Stomach (tissue), 4 donors: ENCODE results near the gene DUSP6.

Experiments used
- EP300 ChIP-seq: sonication (generic); formaldehyde crosslinking; IDR thresholded peaks from one replicate; pipeline ENCODE4 v1.6.1; 2017; ENCODE audit warnings: antibody characterized with exemption
- POLR2A ChIP-seq, 4 donors: fragments of 450-650 bp; IDR thresholded peaks; one replicate each; pipeline ENCODE4 v1.6.1; 2016; ENCODE audit warnings: antibody characterized with exemption in 4 of 4, control low read depth in 2 of 4, mild to moderate bottlenecking in 1 of 4, moderate library complexity in 1 of 4
- POLR2AphosphoS5 ChIP-seq, 3 donors: sonication (generic); formaldehyde crosslinking; IDR thresholded peaks; one replicate each; pipeline ENCODE4 v1.6.1; 2016; ENCODE audit warnings: antibody characterized with exemption in 3 of 3
- TF ChIP-seq, protein P1 (sequence below), 7 experiments: fragments of 450-650 bp in 4 of 7; fragments of 200-600 bp in 3 of 7; sonication (generic) in 3 of 7; IDR thresholded peaks; one replicate each; pipeline ENCODE4 v1.5.1; 2016 to 2019; ENCODE audit warnings: antibody characterized with exemption in 7 of 7, control low read depth in 2 of 7, mild to moderate bottlenecking in 1 of 7

- TF ChIP-seq POLR2A (IDR thresholded peaks at IDR 0.05) (no peak), EP300 (no peak), POLR2AphosphoS5 (IDR thresholded peaks at IDR 0.05) (no peak)
- TF ChIP-seq, protein P1, sequence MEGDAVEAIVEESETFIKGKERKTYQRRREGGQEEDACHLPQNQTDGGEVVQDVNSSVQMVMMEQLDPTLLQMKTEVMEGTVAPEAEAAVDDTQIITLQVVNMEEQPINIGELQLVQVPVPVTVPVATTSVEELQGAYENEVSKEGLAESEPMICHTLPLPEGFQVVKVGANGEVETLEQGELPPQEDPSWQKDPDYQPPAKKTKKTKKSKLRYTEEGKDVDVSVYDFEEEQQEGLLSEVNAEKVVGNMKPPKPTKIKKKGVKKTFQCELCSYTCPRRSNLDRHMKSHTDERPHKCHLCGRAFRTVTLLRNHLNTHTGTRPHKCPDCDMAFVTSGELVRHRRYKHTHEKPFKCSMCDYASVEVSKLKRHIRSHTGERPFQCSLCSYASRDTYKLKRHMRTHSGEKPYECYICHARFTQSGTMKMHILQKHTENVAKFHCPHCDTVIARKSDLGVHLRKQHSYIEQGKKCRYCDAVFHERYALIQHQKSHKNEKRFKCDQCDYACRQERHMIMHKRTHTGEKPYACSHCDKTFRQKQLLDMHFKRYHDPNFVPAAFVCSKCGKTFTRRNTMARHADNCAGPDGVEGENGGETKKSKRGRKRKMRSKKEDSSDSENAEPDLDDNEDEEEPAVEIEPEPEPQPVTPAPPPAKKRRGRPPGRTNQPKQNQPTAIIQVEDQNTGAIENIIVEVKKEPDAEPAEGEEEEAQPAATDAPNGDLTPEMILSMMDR (IDR thresholded peaks at IDR 0.05), result no peak
Observed at GRCh38 chr12:89319606-89320005, 32.7 kb downstream of the DUSP6 start.
